HG02870 (cell line): ENCODE measurements around the gene FANCG.

ENCODE experiments used
- ATAC-seq: cut with Tn5 transposase; IDR thresholded peaks from one replicate; pipeline ENCODE4 v1.9.1; 2021; ENCODE audit warnings: mild to moderate bottlenecking, moderate library complexity; ENCODE audit not compliant: unreplicated experiment

Gene FANCG

DNA sequence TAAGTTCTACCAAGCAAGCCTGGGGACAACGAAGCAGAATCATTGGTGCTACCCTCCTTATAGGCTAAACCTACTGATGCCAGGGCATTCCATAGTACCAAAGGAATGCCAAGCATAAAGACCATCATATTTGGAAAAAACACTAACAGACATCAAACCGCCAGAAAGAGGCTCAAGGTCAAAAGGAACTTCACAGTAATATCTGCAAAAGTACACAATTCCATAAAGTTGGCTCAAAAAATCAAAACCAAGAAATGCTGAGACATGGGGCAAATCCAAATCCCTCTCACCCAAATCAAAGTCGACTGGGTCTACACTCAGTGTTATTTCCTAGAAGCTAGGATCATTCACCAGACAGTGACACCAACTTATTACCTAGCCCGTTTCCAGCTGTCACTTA lies 10.7 kb downstream of the FANCG start:
- no peak for ATAC-seq

GRCh38 chr9:35067056-35067455 lies 12.7 kb downstream of the FANCG start:
- no peak for ATAC-seq

- ATAC-seq, result no peak
Observed at GRCh38 chr9:35060548-35061207, 19.1 kb downstream of the FANCG start.

DNA sequence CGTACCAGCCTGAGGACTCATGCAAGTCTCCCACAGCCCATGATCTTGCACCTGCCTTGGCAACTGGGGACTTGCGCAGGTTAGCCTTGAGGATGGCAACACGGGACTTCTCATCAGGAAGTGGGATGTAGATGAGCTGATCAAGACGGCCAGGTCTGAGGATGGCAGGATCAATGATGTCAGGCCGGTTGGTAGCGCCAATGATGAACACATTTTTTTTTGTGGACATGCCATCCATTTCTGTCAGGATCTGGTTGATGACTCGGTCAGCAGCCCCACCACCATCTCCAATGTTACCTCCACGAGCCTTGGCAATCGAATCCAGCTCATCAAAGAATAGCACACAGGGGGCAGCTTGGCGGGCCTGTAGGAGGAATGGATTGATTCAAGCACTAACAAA lies 20.3 kb downstream of the FANCG start:
- no peak for ATAC-seq

DNA sequence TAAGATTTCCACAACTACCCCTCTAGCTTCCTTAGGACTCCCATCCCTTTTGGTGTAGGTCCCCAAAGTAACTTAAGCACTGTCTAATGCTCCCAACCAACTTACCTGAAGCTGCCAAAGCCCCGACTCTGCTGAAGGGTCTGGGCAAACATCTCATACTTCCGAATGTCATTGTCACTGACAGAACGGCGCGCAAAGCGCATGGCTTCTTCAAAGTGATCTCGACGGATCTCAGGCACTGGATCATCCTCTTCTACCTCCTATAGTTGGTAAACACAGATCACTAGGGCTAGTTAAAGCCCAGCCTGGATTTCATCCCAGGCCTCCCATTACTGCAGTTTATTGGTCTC lies 22.5 kb downstream of the FANCG start:
- ATAC-seq, result no peak

DNA sequence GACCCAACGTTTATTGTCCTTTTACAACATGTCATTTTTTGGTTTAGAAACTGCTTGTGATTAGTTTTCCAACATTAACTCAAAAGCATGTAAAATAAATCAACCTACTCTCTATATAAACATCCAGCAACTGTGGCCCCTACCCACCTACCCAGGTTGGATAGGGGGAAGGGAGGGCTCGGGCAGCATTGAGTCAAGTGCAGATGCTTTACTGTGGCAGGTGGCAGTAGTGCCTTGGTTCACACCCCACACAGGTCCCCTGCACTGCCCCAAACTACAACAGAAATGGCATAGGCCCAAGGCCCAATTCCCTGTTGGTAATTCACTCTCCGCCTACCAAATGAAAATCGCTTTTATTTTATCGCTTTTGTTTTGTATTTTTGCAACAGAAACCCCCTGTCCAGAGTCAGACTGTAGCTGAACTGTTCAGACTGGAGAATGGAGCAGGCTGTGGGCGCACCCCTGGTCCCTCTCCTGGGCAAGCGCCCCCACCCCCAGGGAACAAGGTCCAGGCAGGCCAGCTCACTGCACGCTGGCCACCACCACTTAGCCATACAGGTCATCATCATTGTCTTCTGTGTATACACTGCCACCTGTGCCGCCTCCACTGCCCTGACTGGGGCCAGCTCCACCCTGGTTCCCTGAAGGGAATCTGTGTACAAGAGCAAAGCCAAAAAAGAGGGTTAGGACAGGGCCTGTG lies 23.0 kb downstream of the FANCG start:
- no peak for ATAC-seq

GRCh38 chr9:35054871-35055644 lies 24.7 kb downstream of the FANCG start:
- no peak for ATAC-seq

- no peak for ATAC-seq
Observed at GRCh38 chr9:35054185-35054835, 25.4 kb downstream of the FANCG start.

- ATAC-seq, result no peak
Observed at GRCh38 chr9:35051069-35051967, 28.4 kb downstream of the FANCG start.

DNA sequence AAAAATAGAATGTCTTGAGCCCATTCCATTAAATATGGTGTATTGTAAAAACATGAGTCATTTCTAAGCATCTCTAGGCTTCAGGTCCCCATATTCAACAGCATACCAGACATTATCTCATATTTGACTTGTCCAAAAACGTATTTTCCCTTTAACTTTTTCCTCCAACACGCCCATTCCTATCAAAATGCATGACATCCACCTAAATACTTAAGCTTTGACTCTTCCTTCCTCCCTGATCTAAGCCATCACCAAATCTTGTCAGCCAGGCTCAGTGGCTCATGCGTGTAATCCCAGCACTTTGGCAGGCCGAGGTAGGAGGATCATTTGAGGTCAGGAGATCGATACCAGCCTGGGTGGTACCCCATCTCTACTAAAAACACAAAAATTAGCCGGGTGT lies 31.2 kb downstream of the FANCG start:
- no peak for ATAC-seq

- no peak for ATAC-seq
Observed at GRCh38 chr9:35044071-35044470, 35.7 kb downstream of the FANCG start.

DNA sequence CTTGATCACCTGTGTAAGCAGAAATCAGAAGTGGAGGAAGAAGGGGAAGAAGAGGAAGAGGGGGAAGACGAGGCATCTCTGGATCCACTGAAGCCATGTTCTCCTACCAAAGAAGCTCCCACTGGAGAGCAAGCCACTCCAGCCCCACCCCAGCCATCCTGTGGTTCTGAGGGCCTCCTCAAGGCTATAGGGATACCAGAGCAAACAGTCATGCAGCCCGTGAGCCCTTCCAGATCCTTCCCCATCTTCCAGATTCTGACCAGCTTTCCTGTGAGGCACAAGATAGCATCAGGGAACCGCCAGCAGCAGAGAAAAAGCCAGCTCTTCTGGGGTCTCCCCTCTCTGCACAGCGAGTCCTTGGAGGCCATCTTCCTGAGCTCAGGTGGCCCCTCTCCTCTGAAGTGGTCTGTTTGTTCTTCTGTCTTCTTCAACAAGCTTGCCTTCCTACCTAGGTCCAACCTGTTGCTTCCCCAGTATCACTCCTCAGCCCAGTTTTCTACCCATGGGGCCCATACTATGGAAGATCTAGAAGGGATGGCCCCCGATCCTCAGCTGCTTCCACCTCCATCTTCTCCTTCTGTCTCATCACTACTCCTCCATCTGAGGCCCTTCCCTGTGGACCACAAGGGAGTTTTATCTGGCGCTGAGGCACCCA lies 36.7 kb downstream of the FANCG start:
- no peak for ATAC-seq

- no peak for ATAC-seq
Observed at GRCh38 chr9:35042081-35042604, 37.6 kb downstream of the FANCG start.

DNA sequence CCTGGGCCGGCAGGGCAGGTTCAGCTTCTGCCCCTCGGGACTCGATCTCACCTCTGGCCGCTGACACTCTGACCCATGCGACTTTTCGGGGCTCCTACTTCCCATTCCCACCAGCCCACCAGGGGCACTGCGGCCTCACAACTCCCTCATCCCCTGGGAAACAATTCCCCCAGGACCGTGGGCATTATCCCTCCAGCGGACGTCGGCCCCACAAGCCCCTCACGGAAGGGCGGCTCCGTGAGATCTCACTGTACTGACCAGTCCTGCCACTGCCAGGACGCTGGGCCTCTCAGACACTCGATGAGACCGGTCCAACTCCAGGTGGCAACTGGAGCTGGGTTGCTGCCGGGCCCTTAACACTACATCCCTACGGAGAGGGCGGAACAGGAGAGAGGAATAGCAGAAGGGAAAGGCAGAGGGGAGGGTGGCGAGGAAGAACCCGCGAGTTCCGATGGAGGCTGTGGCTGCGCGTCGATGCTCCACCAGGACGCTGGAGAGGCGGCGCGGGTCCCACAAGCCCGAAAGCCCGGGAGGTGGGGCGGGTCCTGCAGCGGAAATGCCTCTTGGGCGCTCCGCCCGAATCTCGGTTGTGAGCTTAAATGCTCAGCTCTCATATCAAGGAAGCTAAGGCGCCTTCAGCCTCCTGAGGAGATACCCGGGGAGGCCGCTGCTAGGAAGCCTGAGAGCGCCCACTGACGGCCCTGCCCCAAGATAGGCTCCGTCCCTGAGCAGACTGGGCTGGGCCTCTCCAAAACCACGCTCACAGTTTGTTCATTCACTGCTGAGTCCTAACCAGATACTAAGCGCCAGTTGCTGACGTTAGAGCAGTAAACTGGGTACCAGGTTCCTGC lies 43.7 kb downstream of the FANCG start:
- no peak for ATAC-seq

DNA sequence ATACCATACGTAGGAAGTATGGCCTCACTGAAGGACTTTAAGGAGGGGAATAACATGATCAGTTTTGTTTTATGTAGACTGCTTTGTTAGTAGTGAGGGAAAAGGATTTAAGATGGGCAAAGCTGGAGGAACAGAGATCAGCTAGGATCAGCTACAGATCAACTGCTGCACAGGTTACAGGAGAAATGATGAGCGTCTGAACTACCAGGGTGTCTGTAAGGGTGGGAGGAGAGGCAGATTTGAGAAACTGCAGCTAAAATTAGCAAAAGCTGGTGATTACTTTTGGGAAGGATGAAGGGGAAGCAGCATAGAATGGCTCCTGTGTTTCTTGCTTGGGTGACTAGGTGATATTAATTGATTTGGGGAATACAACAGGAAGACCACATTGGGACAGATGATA lies 46.6 kb downstream of the FANCG start:
- no peak for ATAC-seq

DNA sequence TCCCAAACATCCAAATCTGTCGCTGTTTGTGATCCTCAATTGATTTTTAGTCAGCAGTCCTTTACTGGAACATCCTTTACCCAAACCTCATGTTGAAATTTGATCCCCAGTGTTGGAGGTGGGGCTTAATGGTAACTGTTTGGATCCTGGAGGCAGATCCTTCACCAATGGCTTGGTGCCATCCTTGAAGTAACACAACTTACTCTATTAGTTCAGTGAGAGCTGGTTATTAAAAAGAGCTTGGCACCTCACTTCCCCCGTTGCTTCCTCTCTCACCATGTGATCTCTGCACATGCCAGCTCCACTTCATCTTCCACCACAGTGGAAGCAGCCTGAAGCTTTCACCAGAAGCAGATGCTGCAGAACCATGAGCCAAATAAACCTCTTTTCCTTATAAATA lies 49.9 kb downstream of the FANCG start:
- no peak for ATAC-seq

DNA sequence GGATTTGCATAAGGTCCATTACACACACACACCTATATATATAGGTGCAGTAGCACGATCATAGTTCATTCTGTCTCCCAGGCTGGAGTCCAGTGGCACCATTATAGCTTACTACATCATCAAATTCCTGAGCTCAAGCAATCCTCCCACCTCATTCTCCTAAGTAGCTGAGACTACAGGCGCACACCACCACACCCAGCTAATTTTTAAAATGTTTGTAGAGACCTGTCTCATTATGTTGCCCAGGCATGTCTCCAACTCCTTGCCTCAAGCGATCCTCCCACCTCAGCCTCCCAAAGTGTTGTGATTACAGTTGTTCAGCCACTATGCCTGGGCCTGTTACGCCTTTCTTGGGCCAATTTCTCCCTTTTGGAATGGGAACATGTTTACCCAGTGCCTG lies 50.5 kb downstream of the FANCG start:
- ATAC-seq, result no peak

GRCh38 chr9:35028341-35028740 lies 51.4 kb downstream of the FANCG start:
- no peak for ATAC-seq

DNA sequence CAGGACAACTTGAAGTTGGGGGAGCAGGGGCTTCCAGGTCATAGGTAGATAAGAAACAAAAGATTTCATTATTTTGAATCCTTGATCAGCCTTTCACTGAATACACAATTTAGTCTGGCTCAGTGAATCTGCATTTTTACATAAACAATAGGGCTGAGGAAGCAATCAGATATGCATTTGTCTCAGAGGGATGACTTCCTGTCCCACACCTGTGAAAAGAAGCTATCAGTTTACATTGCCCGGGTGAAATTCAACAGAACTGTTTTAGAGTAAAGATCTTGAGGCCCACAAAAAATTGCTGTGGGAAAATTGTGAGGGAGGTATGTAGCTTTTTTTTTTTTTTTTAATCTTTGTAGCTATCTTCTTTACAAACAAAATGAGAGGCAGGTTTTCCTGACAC lies 51.9 kb downstream of the FANCG start:
- no peak for ATAC-seq
